ENCODE measurements around the gene AGR2. TPM values are rescaled to one million over a fixed set of nuclear protein-coding genes. Genes with fewer than 3 reads are reported as not detected.

Gene AGR2
- total RNA-seq, 2 experiments from 2014 or later, result not detected

DNA sequence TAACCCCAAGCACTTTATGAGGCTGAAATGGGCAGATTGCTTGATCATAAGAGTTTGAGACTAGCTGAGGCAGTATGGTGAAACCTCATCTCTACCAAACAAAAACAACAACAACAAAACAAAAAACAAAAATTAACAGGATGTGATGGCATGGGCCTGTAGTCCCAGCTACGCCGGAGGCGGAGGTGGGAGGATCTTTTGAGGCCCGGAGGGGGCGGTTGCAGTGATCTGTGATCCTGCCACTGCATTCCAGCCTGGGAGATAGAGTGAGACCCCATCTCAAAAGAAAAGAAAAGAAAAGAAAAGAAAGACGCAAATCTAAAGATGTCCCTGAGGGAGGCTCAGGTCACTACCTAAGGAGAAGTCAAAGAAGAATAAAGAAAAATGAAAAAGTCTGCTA is 35.3 kb upstream of the AGR2 start:
- Histone ChIP-seq H3K27ac (ENCODE audit: low read depth in 1 of 2, low read length in 2 of 2) (no peak overlapping the region), H3K4me1 (ENCODE audit: insufficient read depth, low read length) (no peaks in the 10 kb centered on the region), H3K9me3 (ENCODE audit: control insufficient read depth in 1 of 2, insufficient read depth in 1 of 2, low read length in 2 of 2) (no peaks in the 10 kb centered on the region), H3K27me3 (ENCODE audit: control insufficient read depth in 1 of 2, insufficient read depth in 2 of 2, low read length in 2 of 2) (no peaks in the 10 kb centered on the region), H3K4me3 (ENCODE audit: low read length) (no peak overlapping the region), H3K36me3 (ENCODE audit: insufficient read depth, low read length) (no peaks in the 10 kb centered on the region)
- H3K27ac Mint-ChIP-seq, result no peak overlapping the region
- no peaks in the 10 kb centered on the region for H3K9me3 Mint-ChIP-seq
- TF ChIP-seq, protein P1, sequence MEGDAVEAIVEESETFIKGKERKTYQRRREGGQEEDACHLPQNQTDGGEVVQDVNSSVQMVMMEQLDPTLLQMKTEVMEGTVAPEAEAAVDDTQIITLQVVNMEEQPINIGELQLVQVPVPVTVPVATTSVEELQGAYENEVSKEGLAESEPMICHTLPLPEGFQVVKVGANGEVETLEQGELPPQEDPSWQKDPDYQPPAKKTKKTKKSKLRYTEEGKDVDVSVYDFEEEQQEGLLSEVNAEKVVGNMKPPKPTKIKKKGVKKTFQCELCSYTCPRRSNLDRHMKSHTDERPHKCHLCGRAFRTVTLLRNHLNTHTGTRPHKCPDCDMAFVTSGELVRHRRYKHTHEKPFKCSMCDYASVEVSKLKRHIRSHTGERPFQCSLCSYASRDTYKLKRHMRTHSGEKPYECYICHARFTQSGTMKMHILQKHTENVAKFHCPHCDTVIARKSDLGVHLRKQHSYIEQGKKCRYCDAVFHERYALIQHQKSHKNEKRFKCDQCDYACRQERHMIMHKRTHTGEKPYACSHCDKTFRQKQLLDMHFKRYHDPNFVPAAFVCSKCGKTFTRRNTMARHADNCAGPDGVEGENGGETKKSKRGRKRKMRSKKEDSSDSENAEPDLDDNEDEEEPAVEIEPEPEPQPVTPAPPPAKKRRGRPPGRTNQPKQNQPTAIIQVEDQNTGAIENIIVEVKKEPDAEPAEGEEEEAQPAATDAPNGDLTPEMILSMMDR (IDR thresholded peaks at IDR 0.05), result no peak
- H3K27me3 Mint-ChIP-seq, result peaks cover 8% of the 10 kb centered on the region
- no peak overlapping the region for H3K4me3 Mint-ChIP-seq
- intact Hi-C loops (cut with DNase I, micrococcal nuclease), result no loop called here
- H3K36me3 Mint-ChIP-seq (ENCODE audit: low read depth), result no peaks in the 10 kb centered on the region
- no peaks in the 10 kb centered on the region for H3K4me1 Mint-ChIP-seq (ENCODE audit: low read depth)
- ATAC-seq (ENCODE audit: poor library complexity), result no peak
- ChIA-PET POLR2A (no interaction called here), CTCF (no interaction called here)
- no peak for DNase-seq

DNA sequence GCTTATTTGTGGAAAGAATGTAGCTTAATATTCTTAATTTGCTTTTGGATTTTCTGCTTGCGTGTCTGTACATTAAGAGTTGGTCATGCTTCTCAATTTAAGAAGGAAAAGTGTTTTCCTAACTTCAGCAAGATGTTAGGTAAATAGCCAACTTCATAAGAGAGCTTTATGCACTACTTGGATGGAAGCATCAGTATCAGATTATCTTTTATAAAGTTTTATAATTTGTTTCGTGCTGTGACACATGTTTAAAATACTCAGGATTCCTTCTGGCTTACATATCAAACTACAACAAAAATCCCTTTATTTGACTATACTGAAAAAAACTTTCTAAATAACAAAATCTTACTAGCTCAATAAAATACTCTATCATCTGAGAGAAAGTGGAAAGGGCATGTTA is 34.8 kb upstream of the AGR2 start:
- POLR2A ChIA-PET, result no interaction called here
- H3K36me3 Mint-ChIP-seq (ENCODE audit: low read depth), result no peaks in the 10 kb centered on the region
- peaks cover 8% of the 10 kb centered on the region for H3K27me3 Mint-ChIP-seq
- Histone ChIP-seq H3K9me3 (ENCODE audit: control insufficient read depth in 1 of 2, insufficient read depth in 1 of 2, low read length in 2 of 2) (no peaks in the 10 kb centered on the region), H3K27ac (ENCODE audit: low read depth in 1 of 2, low read length in 2 of 2) (no peak overlapping the region), H3K4me1 (ENCODE audit: insufficient read depth, low read length) (no peaks in the 10 kb centered on the region), H3K27me3 (ENCODE audit: control insufficient read depth in 1 of 2, insufficient read depth in 2 of 2, low read length in 2 of 2) (no peaks in the 10 kb centered on the region), H3K4me3 (ENCODE audit: low read length) (no peak overlapping the region), H3K36me3 (ENCODE audit: insufficient read depth, low read length) (no peaks in the 10 kb centered on the region)
- CTCF ChIA-PET, result interaction anchor here (0.8 kb wide), 1 partner anchor 20 kb away, joined by 3 read pairs; no protein-coding TSS in a partner anchor
- no peak for DNase-seq
- H3K9me3 Mint-ChIP-seq, result no peaks in the 10 kb centered on the region
- no peak for ATAC-seq (ENCODE audit: poor library complexity)
- intact Hi-C loops (cut with DNase I, micrococcal nuclease), result no loop called here
- H3K4me1 Mint-ChIP-seq (ENCODE audit: low read depth), result no peaks in the 10 kb centered on the region
- no peak overlapping the region for H3K4me3 Mint-ChIP-seq
- TF ChIP-seq, protein P1 (IDR thresholded peaks at IDR 0.05), result no peak
- H3K27ac Mint-ChIP-seq, result no peak overlapping the region

DNA sequence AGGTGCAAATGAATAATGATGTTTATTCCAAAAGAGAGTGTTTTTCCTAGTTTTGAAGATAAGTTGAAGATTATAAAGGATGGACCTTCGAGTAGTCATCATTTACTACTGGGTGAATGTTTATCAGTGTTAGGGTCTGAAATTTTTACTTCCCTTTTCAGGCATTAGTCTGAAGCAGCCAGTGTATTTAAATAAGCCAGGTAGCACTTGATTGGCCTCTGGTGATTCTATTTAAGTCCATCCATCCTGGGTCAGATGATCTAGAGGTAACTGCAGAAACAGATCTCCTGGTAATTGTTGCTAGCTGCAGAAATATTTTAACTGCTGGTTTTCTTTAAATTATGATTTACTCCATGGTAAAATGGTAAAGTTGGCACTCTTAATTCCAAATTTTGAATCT is 34.1 kb upstream of the AGR2 start:
- CTCF ChIA-PET, result interaction anchor here (0.8 kb wide), 1 partner anchor 21 kb away, joined by 3 read pairs; no protein-coding TSS in a partner anchor

More for the DNA sequence above, 34.1 kb upstream of the AGR2 start:
- ATAC-seq (ENCODE audit: poor library complexity) (no peak), DNase-seq (no peak)
- intact Hi-C loops (cut with DNase I, micrococcal nuclease), result no loop called here
- Mint-ChIP-seq H3K4me3 (no peak overlapping the region), H3K27ac (no peak overlapping the region), H3K4me1 (ENCODE audit: low read depth) (no peaks in the 10 kb centered on the region), H3K36me3 (ENCODE audit: low read depth) (no peaks in the 10 kb centered on the region), H3K9me3 (no peaks in the 10 kb centered on the region), H3K27me3 (peaks cover under 1% of the 10 kb centered on the region)
- no peaks in the 10 kb centered on the region for H3K9me3 ChIP-seq (ENCODE audit: control insufficient read depth in 1 of 2, insufficient read depth in 1 of 2, low read length in 2 of 2)
- H3K27ac ChIP-seq (ENCODE audit: low read depth in 1 of 2, low read length in 2 of 2), result no peak overlapping the region
- TF ChIP-seq, protein P1 (IDR thresholded peaks at IDR 0.05), result no peak
- H3K27me3 ChIP-seq (ENCODE audit: control insufficient read depth in 1 of 2, insufficient read depth in 2 of 2, low read length in 2 of 2), result no peaks in the 10 kb centered on the region
- no peaks in the 10 kb centered on the region for H3K36me3 ChIP-seq (ENCODE audit: insufficient read depth, low read length)
- no peak overlapping the region for H3K4me3 ChIP-seq (ENCODE audit: low read length)
- POLR2A ChIA-PET, result no interaction called here
- no peaks in the 10 kb centered on the region for H3K4me1 ChIP-seq (ENCODE audit: insufficient read depth, low read length)

All from CD4-positive, alpha-beta T cell (primary cell).